GM18502 (cell line): Measurements from ENCODE around the gene RGMA.

Experiments
- ATAC-seq: cut with Tn5 transposase; IDR thresholded peaks from one replicate; pipeline ENCODE4 v1.9.1; 2021; ENCODE audit warnings: mild to moderate bottlenecking; ENCODE audit not compliant: unreplicated experiment, poor library complexity

The RGMA gene, protein sequence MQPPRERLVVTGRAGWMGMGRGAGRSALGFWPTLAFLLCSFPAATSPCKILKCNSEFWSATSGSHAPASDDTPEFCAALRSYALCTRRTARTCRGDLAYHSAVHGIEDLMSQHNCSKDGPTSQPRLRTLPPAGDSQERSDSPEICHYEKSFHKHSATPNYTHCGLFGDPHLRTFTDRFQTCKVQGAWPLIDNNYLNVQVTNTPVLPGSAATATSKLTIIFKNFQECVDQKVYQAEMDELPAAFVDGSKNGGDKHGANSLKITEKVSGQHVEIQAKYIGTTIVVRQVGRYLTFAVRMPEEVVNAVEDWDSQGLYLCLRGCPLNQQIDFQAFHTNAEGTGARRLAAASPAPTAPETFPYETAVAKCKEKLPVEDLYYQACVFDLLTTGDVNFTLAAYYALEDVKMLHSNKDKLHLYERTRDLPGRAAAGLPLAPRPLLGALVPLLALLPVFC

DNA sequence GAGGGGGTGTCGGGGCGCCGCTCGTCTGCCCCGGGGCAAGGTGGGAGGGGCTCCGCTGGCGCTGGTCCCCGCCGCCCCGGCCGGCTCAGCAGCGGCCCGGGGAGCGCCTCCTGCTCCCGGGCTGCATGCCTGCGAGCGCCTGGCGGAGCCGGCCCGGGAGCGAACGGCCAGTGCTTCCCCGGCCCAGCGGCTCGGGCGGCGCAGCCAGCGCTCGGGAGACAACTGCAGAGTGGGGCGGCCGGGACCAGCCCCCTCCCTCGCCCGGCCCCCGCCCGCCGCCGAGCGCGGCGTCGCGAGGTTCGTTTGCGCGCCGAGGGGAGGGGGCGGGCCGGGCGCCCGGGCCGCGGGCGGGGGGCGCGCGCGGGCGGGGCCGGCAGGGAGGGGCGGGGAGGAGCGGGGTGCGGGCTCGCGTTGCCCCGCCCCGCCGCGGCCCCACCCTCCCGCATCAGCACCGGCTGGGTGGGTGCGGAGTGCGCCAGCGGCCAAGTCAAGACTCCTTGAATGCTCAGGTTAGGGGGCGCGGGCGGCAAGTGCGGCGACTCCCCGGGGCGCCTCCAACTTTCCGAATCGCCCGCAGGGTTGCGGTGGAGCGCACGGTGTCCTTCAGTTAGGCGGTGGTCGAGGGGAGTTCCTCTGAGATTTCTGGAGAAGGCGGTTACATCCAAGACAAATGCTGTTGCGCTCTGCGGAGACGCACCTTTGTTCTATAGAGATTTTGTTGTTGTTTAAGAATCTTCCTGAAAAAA is at the start of gene RGMA:
RGMA (minus strand) TSS at position 231 of the 746 bp plus-strand sequence. CDS start 279 bp downstream, outside the sequence.
- ATAC-seq = peak; percentile 32

DNA sequence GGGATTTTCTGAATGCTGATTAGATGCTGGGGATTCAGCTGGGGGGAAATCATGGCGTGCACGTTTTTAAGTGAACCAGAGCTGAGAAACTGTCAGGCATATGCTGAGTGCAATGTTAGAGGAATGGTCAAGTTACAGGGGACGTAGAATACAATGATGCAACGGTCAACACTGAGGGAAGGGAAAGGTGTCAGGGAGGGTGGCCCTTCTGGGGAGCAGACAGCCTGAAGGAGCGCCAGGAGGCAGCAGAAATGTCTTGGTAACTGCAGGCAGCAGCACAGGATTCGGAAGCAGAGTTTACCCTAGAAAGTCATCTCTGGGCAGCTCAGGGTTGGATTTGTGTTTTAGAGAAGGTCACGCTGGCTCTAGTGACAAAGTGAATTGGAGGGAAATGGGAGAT is 47.6 kb upstream of the RGMA start:
- ATAC-seq = no peak

DNA sequence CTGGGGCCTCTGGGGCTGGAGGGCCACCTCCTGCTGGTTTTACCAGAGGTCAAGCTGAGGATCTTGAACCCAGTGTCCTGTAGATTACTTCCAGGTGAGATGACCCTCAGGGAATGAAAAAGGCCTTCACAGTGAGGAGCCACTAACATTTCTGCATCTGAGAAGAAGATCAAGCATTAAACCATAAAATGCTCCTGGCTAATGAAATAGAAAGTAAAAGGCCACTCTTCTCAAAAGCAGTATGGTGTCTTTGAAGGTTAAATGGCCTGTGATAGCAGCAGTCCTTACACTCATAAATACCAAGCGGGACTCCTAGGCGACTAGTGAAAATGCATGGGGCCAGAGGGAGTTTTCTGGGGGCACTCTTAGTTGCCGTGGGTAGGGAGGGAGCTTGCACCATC is 47.0 kb upstream of the RGMA start:
- ATAC-seq = no peak

DNA sequence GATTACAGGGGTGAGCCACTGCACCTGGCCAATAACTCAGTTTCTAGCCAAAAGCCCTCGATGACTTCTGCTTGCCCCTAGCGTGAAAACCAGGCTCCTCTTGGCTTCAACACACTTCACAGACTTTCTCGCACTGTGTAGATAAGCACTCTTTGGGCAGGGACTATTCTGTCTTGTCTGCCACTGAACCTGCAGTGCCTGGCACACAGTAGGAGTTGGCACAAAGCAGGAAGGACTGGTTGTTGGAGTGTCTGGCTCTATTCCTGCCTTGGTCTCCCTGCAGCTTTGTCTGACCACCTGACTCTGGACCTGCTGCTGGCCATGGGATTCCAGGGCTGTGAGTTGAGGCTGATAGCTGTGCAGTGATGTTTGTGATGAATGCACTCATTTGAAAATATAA is 46.4 kb upstream of the RGMA start:
- no peak for ATAC-seq

DNA sequence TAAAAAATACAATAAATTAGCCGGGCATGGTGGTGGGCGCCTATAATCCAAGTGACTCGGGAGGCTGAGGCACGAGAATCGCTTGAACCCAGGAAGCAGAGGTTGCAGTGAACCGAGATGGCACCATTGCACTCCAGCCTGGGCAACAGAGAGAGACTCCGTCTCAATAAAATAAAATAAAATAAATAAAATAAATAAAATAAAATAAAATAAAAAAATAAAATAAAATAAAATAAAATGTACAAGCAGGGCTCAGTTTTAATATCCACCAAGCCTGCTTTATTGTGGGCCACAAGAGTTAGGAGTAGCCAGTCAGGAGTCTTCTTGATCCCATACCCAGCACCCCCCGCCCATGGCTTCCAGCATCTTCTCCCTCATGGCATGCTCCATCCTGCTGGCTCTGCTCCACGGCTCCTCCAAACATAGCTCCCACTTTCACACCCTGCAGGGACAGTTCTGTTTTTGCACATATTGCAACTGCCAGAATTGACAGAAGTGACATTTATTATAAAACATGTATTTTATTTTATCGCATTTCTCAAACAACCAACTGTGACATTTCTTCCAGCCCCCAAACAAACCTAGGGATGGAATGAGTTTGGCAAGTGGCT is 42.6 kb upstream of the RGMA start:
- ATAC-seq = no peak

DNA sequence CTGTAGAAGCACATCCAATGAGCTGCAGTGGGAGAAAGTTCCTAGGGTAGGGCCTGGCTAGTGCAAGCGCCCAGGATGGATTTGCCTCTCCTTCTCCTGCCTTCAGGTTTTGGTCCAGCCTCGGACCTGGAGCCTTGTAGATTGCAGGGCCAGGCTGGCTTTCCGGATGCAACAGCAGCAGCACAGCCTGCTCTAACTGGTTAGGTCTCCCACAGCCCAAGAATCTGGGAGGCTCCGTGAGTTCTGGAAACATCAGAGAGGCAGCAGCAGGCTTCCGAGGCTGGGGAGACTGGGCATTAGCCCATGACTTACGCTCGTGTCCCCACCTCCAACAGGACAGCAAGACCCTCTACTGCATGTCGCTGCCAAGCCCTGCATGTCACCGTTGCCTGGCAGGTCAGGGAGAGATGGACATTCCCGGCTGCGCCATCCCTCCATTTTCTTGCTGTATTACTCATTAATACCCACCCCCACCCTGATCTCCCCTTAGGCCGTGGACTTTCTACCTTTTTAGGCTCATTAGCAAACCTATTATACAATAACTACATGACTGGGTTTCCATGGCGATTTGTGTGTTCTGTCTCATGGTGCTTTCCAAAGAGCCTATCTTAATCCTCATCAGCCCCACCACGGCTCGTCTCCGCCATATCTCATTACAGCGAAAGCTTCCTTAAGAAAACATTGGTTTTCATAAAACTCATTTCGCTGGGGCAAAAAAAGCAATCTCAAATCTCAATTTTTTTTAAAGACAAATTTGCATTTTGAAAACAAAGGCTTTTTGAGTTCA is 40.9 kb upstream of the RGMA start:
- ATAC-seq = no peak

DNA sequence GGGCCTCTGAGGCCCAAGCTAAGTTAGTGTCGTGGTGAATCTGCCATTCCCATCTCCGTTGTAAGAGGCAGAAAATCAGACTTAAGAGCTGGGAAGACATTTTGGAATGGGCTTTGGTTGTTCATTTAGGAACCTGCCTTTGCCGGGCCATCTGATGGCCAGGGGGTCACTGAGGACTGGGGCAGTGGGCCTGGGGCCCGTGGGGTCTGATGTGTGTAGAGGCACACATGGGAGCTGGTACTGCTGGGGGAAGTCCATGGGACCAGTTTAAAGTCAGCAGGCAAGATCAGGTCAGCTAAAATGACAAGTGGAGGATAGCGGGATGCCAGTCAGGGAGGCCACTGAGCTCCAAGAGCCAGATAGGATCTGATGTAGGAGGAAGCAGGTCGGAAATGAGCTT is 38.3 kb upstream of the RGMA start:
- no peak for ATAC-seq

DNA sequence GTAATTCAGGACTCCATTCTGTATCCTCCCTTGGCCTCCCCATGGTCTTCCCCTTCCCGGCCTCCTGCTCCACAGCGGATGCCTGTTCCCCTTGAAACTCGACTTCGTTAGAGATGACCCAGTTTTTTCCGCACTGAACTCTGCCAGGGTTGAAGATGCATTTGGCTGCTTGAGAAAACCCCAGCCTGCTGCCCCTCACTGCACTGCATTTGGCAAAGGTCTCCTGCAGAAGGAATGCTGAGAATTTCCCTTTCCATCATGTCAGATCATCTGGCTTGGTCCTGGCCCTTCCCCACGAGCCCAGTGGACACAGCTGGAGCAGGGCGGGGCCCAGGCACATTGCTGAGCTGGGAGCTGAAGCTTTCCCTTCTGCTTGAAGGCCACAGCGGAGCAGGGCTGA is 37.6 kb upstream of the RGMA start:
- ATAC-seq = no peak

DNA sequence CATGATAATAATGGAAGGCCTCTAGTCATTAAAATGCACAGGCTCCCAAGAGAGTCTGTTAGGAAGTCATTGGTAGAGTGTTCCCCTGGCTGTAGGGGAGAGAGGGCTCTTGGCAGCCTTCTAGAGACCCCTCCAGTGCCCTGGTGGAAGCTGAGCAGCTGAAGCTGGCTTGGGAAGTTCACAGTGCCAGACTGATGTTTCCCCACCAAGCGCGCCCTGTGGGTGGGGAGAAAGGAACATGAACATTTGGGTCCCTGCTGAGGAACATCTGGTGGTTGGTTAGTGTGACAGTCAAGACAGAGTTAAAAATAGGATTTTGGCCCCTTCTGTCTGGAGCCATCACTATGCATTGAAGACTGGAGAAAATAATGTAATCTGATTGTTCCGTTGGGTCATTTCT is 37.1 kb upstream of the RGMA start:
- no peak for ATAC-seq

DNA sequence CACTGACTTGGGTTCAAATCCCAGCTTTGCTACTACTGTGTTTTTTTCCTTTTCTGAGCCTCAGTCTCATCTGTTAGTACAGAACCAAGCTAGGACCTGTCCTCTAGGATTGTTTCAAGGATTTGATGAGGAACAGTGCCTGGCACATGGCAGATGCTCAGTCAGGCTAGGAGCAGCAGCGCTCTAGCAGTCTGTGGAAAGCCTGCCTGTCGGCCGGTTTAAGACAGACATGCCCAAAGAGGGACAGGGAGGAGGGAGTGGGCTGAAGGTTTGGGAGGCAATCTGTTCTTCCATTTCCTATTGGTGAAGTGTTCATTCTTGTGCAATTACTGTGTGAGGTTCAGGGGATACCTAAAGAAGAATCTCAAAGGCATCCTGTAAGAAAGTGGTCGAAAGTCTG is 35.1 kb upstream of the RGMA start:
- ATAC-seq = no peak

DNA sequence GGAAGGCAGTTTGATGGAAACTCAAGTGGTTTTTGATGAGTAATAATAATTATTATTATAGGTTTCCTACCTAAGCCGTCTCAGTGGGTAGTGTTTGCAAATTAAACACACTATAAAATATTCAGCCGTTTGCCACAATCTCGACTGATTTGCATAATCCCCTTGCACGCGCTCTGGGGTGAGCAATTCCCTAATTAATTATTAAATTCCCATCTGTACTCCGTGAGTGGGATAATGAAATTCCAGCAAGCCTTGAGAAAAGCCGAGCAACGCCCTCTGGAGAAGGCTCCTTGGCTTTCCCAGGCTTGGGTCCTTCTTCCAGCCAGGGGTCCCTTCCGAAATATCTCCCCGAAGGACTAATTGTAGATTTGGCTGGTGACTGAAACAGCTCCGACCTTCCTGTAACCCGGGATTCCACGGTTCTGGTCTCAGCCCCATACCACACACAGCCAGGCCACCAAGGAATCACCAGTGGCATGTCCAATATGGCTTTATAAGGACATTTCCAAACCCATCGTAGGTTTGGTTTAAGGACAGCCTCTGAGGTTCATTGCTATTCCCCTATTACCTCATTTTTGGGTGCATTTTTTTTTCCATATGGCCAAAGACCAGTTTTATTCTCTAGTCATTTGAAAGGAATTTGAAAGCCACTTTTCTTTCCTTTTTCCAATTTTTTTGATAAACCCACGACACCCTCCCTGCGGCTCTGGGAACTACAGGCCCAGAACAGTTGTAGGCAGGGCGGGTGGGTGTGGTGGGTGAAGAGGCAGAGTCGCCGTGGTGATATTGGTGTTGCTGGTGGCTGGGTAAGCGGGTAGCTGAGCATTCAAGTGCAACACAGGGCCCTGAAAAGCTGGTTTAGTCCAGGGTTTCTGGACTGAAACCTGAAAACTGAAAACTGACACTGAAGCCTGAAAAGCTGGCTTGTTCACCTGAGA is 33.2 kb upstream of the RGMA start:
- no peak for ATAC-seq

DNA sequence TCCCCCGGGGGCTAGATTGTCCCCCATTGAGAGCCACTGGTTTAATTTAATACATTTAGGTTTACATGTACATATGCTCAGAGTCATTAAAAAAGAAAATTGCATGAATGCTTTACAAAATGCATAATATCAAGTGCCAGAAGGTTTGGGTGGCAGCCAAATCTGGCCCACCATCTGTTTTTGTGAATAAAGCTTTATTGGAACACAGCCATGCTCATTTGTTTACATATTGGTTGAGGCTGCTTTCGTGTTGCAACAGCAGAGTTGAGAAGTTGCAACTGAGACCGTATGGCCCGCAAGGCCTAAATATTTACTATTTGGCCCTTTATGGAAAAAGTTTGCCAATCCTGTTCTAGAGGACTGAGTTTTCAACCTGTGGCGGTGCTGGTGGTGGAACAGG is 32.1 kb upstream of the RGMA start:
- no peak for ATAC-seq

DNA sequence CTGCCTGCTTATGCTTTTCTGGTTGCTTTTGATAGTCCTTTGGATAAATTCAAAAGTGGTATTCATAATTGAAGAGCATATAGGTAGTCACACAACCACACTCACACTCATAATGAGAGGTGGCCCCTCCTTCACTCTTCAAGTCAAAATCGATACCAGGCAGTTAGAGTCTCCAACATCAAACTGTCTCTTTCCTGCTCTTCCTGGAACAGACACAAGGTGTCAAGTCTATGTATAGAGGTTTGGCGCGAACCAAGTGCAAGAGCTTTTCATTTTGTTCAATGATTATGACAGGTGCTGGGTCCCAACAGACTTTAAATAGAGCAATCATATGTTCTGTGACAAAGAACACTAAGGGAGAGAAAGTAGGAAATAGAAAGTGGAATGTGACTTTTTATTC is 29.9 kb upstream of the RGMA start:
- no peak for ATAC-seq

DNA sequence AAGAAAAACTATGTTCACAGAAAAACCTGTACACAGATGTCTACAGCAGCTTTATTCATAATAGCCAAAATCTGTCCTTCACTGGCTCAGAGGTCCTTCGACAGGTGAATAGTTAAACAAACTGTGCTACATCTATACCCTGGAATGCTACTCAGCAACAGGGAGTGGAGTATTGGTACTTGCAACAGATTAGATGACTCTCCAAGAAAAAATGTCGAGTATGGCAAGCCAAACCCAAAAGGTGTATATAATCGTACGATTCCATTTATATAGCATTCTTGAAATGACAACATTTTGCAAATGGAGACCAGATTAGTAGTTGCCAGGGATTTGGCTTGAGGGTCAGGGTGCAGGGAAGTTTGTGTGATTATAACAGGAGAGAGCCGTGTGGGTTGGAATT is 22.4 kb upstream of the RGMA start:
- no peak for ATAC-seq

DNA sequence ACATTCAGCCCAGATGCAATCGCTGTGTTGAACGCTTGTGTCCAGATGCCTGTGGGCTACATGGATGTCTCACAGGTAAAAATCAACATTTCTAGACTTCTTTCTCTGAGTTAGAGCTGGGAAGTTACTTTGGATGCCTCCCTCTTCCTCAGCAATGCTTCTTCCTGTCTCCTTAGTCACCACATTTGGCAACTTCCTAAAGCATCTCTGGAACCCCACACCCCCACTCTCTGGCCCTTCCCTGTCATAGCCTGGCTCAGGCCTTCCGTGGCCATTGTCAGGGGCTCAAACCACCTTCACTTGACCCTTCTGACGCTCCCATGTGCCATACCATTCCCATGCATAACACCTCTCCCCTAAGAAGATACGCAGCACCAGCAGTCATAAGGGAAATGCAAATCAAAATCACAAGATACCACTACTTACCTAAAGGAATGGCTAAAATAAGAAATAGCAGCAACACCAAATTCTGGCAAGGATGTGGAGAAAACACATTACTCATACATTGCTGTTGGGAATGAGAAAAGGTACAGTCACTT is 21.6 kb upstream of the RGMA start:
- no peak for ATAC-seq

DNA sequence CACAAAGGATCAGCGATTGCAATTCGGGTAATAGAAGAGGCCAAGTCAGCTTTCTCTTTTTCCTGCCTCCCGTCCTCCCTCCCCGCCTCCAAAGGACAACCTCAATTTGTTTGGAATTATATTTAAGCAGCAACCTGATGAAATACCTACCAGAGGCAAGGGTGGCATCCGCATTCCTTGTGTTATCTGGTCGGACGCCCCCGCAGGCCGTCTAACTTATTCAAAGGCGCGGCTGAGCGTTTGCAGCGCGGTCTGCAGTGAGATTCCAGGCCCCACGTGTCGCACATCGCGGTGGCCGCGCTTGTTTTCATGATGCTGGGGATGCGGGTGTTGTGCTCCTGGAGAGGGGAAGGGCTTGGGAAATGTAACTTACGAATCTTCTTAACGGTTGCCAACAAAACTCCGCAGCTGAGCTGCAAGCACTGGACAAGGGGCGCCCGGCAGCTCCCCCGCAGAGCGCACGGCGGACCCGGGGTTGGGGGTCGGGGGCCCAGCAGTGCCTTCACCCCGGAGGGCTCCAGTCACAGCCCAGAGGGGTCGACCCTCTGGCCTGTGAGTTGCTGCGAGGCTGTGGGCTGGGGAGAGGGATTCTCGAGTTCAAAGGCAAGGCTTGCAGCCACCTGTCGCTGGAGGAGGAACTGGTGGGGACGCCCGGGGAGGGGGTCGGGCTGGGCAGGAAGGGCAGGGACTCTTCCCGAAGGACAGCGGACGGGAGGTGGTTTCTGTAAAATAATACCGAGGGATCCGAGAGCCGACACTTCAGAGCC is 20.5 kb upstream of the RGMA start:
- ATAC-seq = no peak

DNA sequence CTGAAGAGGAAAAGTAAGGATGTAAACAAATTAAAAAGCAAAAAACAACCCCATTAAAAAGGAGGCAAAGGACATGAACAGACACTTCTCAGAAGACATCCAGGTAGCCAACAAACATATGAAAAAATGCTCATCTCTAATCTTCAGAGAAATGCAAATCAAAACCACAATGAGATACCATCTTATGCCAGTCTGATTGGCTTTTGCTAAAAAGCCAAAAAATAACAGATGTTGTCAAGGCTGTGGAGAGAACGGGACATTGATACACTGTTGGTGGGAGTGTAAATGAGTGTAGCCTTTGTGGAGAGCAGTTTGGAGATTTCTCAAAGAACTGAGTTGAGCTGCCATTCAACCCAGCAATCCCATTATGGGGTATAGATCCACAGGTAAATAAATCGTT is 18.6 kb upstream of the RGMA start:
- ATAC-seq = no peak

DNA sequence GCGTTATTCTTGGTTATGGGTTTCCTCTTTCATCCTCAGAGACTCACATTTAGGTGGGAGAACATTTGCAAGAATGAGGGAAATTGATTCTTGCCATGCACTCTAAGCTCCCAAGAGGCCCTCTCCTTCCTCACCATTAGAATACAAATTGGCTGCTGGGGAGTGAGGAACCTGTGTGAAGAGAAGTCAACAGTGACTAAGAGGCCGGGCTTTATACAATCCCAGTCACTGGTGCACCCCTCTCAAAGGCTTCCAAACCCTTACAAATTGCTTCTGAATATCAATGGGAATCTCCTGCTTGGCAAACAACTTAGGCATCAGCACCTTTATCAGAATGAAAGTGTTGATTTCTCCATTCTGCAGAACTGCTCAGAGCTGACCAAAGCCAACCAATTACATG is 16.5 kb upstream of the RGMA start:
- no peak for ATAC-seq

DNA sequence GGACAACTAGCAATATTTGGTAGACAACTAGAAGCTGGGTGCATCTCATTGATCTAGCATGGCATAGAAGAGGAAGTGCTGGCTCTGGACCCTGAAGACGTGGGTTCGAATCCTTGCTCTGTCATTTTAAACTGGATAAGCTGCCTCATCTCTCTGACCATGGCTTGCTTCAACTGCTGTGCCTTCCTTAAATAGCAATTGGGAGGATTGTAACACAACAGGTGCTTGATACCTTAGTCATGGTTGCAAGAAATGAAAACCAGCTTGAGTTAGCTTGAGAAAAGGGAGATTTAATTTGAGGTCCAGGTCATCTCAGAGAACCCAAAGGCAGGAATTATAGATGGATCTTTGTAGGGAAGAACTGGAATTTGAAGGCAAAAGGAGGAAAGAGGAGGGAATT is 14.8 kb upstream of the RGMA start:
- ATAC-seq = no peak
